Astrocyte of the spinal cord (primary cell): ENCODE data around the gene GCNA.
"Not testable (repeated sequence)": the region's sequence is repeated elsewhere in the genome, so short reads cannot be mapped to it uniquely, and the experiment has no call there.

Source experiments
- DNase-seq: peaks from one replicate; pipeline ENCODE4 v3.0.0; 2011; ENCODE audit warnings: low read depth, low spot score
- H3K4me3 ChIP-seq: 2 replicates; pipeline ENCODE4 v1.5.1; 2011; ENCODE audit warnings: low read depth, mild to moderate bottlenecking, low read length, moderate library complexity
- in situ Hi-C: cut with HindIII; loops from 2 replicates; pipeline ENCODE4 v1.10.0; 2017; ENCODE audit warnings: low sequenced_read_pairs
- TF ChIP-seq, protein P1 (sequence below): IDR thresholded peaks from 2 replicates; pipeline ENCODE4 v1.5.1; 2012; ENCODE audit warnings: low read depth, mild to moderate bottlenecking, low read length, inconsistent platforms

GCNA gene

DNA sequence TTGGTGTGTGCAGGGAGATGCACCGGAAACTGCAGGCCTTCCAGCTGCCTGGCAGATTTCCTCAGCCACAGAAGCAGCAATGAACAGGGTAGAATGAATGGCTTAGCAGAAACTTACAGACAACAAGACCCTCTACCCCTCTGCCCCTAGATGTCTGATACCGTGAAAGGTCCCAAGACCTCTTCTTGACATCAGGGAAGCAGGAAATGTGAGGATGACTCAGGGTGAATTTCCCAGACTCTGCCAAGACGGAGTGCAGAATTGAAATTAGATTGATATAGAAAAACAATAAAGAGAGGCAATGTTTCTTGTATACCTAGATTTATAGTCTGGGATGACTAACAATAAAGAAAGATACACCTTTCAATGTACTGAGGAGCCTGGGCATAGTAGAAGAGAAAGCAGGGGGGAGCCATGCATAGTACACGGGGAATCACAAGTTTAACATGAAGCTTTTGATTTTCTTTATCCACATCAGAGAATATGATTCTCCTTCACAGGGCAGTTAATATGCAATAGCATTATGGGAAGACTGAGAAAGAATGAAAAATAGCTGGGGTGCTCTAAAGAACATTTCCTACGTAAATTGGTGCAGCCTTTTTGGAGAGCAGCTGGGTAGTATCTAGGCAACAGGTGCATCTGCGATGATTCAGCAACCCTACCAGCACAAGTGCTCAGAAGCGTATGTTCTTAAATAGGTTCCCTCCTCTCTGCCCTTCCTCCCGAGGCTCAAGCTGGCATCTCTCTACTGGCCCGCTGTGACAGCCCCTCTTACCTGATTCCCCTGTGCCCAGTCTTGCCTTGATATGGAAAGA, 58.4 kb downstream of the GCNA start:
- in situ Hi-C loops, result no loop called here
- H3K4me3 ChIP-seq, result no peak overlapping the region
- TF ChIP-seq, protein P1, sequence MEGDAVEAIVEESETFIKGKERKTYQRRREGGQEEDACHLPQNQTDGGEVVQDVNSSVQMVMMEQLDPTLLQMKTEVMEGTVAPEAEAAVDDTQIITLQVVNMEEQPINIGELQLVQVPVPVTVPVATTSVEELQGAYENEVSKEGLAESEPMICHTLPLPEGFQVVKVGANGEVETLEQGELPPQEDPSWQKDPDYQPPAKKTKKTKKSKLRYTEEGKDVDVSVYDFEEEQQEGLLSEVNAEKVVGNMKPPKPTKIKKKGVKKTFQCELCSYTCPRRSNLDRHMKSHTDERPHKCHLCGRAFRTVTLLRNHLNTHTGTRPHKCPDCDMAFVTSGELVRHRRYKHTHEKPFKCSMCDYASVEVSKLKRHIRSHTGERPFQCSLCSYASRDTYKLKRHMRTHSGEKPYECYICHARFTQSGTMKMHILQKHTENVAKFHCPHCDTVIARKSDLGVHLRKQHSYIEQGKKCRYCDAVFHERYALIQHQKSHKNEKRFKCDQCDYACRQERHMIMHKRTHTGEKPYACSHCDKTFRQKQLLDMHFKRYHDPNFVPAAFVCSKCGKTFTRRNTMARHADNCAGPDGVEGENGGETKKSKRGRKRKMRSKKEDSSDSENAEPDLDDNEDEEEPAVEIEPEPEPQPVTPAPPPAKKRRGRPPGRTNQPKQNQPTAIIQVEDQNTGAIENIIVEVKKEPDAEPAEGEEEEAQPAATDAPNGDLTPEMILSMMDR, result no peak
- no peak for DNase-seq

DNA sequence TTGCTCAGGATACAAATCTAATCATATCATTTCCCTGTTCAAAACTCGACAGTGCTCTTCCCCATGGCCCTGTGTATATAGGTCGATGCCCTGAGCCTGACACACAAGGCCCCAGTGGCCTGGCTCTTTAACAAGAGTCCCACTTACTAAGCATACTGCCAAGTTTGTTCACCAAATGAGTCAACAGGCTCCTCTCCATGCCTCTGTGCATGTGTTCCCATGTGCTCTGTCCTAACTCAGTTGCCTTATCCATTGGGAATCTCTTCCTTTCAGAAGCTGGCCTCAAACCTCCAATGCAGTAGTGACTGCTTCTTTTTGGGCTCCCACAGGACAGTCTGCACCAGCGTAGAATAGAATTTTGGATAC, 59.0 kb downstream of the GCNA start:
- H3K4me3 ChIP-seq, result no peak overlapping the region
- in situ Hi-C loops, result no loop called here
- no peak for DNase-seq
- TF ChIP-seq, protein P1, result no peak

DNA sequence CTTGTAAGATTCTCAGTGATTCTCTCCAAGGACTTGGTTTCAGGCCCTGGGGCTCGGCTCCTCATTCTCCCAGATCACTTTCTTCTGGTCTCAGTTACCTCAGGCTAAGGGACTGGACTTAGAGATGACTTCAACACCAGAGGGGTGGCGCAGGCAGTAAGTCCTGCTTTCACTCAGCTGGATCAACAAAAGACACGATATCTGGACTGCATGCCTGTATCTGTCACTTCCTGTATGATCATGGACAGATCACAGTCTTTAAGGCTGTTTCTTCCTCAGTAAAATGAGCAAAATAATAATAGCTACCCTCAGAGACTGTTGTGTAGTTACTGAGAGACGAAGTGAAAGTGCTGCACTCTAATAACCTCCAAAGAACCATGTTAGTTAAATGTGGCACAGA, 59.6 kb downstream of the GCNA start:
- DNase-seq, result peak; percentile 41
- TF ChIP-seq, protein P1, result no peak
- in situ Hi-C loops, result no loop called here
- no peak overlapping the region for H3K4me3 ChIP-seq

DNA sequence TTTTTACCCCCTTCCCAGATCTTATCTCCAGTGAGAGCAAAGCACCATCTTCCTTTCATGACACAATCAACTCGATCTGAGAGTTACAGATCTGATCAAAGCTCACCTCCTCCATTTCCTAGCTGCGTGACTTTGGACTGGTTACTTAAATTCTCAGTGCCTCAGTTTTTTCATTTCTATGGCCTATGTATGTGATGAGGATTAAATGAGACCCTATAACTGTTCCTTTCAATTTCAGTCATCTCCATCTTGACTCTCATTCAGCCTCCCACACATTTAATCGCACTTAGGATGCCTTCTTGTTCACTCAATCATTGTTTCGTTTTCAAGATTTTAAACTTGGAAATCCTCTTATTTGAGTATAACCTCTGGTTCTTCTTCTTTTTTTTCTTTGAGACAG, 60.2 kb downstream of the GCNA start:
- in situ Hi-C loops, result no loop called here
- DNase-seq, result no peak
- no peak overlapping the region for H3K4me3 ChIP-seq
- TF ChIP-seq, protein P1, result no peak

DNA sequence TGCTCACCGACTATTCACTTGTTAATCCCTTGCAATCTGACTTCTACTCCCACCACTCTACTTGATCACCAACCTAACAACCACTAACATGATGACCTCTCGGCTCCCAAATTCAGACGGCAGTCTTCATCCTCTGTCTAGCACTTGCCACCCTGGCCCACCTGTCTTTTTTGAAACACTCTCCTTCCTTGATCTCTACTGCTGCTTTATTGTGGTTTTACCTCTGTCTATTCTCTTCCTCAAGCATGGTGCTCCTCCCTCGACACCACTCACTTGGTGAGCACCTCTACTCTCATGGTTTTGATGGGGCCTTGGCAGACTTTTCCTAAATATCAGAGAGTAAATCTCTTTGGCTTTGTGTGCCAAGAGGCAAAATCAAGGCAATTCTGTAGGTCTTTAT, 61.8 kb downstream of the GCNA start:
- in situ Hi-C loops, result no loop called here
- no peak for DNase-seq
- H3K4me3 ChIP-seq, result no peak overlapping the region
- TF ChIP-seq, protein P1, result no peak

DNA sequence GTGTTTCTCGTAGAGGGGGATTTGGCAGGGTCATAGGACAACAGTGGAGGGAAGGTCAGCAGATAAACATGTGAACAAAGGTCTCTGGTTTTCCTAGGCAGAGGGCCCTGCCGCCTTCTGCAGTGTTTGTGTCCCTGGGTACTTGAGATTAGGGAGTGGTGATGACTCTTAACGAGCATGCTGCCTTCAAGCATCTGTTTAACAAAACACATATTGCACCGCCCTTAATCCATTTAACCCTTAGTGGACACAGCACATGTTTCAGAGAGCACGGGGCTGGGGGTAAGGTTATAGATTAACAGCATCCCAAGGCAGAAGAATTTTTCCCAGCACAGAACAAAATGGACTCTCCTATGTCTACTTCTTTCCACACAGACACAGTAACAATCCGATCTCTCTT, 66.2 kb downstream of the GCNA start:
- H3K4me3 ChIP-seq, in situ Hi-C loops, DNase-seq: not testable (repeated sequence)

DNA sequence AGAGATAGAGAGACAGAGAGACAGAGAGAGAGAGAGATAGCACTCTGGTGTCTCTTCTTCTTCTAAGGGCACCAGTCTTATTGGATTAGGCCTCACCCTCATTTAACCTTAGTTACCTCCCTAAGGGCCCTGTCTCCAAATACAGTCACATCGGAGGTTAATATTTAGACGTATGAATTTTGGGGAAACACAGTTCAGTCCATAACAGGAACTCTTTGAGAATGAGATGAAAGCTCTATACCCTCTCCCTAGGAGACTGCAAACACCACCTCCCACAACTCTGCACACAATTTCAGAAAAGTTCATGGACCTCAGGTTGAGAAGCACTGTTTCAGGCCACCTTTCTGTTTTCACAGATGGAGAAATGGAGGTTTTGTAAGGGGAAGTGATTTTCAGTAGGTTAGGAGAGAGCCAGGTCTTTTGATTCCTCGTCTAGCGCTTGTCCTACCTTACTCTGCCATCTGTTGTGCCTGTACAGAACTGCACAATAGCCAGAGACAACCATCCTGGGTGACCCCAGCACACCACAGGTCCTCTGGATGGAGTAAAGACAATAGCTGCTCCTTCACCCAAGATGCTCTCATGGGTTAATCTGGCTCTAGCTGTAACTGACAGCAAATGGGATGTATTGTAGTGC, 72.2 kb downstream of the GCNA start:
- no peak overlapping the region for H3K4me3 ChIP-seq
- no peak for DNase-seq
- TF ChIP-seq, protein P1, result no peak
- in situ Hi-C loops, result no loop called here
